Activated CD8-positive, alpha-beta memory T cell treated with anti-CD3 and anti-CD28 coated beads, Interleukin-2, amount 50 U/mL, for 48 hours (primary cell): Measurements from ENCODE around the gene ZNF263.

Source experiments
- DNase-seq: peaks from one replicate; pipeline ENCODE4 v3.0.0-alpha.2; 2020

The ZNF263 gene

DNA sequence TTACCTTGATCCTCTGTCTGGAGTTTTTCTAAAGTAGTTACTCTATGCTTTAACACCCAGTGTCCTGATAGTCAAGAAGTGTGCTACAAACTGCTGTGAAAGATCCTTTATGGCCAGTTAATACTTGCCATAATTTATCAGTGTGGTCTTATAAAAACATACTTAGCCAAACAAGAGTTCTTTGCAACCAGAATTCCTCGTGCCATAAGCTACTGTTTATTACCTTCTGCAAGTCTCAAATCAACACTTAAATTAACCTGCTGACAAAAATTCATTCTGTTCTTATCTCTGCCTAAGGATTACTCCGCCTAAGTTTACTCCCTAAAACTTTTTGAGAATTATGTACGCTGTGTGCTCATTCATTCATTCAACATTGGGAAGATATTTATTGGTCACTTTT lies 44.8 kb downstream of the ZNF263 start:
- DNase-seq, result no peak

DNA sequence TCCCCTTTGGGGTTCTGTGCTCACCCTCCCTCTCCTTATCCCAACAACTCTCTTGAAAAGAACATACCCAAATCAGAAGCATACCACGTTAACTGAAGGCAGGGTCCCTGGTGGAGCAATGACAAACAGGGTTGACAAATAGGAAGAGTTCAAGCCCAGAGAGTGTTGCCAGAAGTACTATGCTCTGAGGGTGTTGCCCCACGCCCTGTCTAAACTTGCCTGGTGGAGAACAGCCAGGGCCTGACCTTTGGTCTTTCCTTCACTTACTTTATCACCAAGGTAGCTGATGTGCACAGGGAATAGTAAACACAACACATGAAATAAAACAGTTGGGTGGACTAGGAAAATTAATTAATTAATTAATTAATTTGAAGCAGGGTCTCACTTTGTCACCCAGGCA lies 45.4 kb downstream of the ZNF263 start:
- DNase-seq, result no peak
